Myocyte (in vitro differentiated cells): Measurements from ENCODE around the gene SERPIND1. TPM values are rescaled to one million over a fixed set of nuclear protein-coding genes. Genes with fewer than 3 reads are reported as not detected.

ENCODE experiments used
- DNase-seq: peaks from one replicate; pipeline ENCODE4 v3.0.0-alpha.2; 2012; ENCODE audit warnings: low read depth
- total RNA-seq: library from RNA; depleted of rRNA; stranded (reverse); fragments of >200 nt; gene quantifications from 2 replicates; pipeline ENCODE4 v1.2.3, GENCODE V29; 2014

The SERPIND1 gene
- total RNA-seq, 1 donor from 2014 or later = not detected

DNA sequence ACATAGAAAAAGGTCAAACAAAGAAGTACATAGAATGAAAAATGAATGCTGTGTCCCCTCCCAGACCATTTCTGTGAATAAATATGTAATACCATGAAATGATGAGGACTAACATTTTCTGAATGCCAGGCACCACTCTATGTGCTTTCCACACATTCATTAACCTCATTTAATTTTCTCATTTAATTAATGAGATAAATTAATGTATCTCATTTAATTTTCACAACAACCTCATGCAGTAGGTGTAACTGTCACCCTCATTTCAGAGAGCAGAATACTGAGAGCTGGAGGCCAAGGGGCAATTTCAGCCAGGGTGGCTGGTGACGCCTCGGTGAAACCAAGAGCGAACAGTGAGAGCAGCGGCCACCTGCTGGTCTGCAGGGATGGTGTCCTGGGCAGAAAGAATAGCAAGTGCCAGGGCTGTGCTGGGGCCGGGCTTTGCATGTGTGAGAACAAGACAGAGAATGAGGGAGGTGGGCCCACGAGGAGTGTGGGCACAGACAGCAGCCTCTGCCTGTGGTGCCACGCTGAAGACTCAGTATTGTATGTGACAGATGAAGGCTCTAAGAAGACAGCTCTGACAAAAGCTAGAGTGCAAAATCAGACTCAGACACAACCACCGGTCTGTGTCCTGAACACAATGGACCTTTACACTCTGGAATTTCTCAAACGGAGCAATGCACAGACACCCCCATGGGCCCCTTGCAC lies 1.8 kb upstream of the SERPIND1 start:
- DNase-seq = no peak

DNA sequence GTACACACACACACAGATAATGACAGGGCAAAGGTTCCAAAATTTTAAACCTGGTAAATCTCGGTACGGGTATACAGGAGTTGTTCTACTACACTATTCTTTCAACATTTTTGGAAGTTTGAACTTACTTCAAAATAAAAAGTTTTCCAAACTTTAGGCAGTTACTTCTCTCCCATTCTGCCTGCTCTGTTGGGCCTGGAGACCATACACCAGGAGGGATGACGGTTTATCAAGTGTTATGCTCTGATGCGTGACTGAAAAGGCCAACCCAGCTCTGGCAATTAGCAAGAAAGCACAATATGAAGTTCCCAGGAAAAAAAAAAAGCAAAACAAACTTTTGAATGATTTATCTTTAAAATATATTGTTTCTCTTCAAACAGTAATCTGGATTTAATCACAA lies 969 bp downstream of the SERPIND1 start:
- no peak for DNase-seq

DNA sequence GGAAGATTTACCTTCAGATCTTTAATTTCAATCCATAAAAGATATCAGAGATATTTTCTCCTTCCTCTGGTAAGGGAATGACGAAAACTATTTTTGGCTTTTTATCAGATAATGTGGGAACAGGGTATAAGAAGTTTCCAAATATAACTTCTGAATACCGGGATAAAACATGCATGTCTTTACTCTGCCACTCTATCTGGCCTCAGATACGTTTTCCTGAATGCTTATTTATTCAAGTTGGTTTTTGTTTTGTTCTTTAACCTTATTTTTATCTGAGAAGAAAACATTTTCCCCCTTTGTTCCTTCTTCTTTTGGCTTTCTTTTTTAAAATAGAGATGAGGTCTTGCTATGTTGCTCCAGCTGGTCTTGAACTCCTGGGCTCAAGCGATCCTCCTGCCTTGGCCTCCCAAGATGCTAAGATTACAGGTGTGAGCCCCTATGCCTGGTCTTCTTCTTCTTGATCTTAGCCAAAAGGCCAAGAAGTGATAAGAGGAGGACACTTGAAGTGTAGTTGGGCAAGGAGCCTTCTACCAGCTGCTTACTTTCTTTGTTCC lies 1.5 kb downstream of the SERPIND1 start:
- DNase-seq = no peak

DNA sequence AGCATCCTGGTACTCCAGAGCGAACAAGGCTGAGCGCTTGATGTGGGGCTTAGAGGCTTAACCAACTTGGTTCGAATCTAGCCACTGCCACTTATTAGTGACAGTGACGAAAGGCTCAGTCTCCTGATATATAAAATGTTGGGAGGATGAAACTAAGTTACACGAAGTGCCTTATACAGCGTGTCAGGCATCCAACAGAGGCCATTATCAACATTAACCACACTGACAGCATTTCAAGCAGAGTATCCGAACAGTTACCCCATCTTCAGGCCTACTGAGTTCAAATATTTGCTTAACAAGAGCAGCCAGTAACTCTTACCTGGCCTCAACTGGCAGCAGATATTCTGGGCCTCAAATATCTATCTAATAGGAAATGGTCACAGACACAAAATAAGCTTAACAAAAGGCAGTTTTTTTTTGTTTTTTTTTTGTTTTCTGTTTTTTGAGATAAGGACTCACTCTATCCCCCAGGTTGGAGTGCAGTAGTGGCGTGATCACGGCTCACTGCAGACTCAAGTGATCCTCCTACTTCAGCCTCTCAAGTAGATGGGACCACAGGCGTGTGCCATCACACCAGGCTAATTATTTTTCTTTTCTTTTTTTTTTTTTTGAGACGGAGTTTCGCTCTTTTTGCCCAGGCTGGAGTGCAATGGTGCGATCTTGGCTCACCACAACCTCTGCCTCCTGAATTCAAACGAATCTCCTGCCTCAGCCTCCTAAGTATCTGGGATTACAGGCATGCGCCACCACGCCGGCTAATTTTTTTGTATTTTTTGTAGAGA lies 2.9 kb downstream of the SERPIND1 start:
- DNase-seq = no peak

DNA sequence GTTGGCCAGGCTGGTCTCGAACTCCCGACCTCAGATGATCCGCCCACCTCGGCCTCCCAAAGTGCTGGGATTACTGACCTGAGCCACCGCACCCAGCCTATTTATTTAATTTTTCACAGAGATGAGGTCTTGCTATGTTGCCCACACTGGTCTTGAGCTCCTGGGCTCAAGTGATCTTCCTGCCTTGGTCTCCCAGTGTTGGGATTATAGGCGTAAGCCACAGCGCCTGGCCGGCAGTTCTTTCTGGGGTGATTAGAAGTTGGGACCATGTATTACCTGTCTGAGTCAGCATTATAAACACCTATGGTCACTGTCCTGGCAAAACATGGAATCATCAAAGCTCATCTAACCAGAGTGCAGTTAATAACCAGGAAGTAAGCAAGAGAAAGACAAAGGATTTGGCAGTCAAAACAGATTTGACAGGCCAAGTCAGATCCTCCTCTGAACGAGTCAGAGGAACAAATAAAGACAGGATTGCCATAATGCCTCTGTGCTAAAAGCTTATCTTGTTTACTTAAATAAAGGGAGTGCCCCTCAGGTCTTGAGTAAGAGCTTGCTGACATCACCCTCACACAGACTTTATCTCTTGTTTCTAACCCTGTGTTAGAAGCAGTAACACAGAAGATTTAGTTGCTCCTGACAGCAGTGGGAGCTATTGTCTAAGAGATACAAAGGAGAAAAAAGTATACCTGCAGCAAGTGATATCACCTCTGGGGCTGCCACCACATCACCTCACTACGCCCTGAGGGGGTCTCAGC lies 3.7 kb downstream of the SERPIND1 start:
- peak; percentile 65 for DNase-seq

DNA sequence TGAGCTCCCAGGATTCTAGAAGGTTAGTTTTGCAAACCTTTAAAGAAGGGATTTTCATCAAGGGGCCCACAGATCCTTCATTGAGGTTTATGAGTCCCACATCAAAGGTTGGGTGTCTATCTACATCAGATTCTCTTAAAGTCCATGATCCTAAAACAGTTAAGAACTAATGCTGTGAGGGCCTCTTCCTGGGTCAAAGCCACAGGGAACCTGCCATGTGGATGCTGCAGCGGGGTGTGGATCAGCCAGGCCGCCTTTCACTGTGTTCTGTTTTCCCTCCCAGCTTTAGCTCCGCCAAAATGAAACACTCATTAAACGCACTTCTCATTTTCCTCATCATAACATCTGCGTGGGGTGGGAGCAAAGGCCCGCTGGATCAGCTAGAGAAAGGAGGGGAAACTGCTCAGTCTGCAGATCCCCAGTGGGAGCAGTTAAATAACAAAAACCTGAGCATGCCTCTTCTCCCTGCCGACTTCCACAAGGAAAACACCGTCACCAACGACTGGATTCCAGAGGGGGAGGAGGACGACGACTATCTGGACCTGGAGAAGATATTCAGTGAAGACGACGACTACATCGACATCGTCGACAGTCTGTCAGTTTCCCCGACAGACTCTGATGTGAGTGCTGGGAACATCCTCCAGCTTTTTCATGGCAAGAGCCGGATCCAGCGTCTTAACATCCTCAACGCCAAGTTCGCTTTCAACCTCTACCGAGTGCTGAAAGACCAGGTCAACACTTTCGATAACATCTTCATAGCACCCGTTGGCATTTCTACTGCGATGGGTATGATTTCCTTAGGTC lies 5.3 kb downstream of the SERPIND1 start:
- no peak for DNase-seq

DNA sequence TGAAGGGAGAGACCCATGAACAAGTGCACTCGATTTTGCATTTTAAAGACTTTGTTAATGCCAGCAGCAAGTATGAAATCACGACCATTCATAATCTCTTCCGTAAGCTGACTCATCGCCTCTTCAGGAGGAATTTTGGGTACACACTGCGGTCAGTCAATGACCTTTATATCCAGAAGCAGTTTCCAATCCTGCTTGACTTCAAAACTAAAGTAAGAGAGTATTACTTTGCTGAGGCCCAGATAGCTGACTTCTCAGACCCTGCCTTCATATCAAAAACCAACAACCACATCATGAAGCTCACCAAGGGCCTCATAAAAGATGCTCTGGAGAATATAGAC lies 5.9 kb downstream of the SERPIND1 start:
- DNase-seq = no peak

DNA sequence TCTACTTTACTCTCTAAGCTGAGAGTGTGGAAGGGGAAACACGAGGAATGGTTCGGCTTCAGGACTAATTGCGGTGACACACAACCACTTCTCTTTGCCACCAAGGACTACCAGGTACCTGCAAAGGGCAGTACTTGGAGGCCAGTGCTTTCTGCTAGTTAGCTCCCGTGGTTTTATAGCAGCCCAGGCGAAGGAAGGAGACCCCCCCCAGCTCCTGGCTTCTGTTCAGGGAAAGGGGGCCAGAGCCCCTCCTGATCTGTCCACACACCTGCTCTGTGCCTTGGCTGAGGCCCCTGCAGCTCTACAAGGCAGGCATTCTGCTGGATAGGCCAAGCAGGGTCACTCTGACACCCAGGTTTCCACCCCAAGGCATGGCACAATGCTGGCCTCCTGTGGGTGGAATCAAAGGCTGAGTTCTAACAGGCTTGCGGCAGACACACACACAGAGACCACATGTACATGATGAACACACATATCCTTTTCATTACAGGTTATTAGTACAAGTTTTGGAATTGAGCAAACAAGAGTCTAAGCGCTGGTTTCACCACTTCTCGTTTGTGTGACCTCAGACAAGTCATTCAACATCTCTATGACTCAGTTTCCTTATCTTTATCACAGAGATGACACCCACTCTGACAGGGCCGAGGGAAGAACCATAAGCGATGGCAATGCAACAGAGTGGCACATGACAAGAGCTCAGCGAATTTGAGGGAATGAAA lies 7.5 kb downstream of the SERPIND1 start:
- DNase-seq = no peak

DNA sequence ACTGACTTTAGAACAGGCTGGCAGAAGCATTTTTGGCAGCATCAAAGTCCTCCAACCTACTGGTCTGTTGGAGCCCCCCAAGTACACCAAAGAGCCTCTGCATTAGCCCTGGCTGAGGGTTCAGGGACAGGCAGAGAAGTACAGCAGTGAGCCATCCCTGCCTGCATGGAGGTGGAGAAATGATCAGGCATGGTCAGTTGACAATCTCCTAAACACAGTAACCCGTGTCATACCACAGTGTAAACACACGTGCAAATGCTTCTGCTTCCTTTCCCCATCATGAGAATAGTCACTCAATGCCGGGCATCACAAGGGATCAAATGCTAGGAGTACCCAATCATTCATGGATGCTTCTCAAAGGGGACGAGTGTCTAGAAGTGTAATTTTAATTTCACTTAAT lies 8.2 kb downstream of the SERPIND1 start:
- DNase-seq = no peak

DNA sequence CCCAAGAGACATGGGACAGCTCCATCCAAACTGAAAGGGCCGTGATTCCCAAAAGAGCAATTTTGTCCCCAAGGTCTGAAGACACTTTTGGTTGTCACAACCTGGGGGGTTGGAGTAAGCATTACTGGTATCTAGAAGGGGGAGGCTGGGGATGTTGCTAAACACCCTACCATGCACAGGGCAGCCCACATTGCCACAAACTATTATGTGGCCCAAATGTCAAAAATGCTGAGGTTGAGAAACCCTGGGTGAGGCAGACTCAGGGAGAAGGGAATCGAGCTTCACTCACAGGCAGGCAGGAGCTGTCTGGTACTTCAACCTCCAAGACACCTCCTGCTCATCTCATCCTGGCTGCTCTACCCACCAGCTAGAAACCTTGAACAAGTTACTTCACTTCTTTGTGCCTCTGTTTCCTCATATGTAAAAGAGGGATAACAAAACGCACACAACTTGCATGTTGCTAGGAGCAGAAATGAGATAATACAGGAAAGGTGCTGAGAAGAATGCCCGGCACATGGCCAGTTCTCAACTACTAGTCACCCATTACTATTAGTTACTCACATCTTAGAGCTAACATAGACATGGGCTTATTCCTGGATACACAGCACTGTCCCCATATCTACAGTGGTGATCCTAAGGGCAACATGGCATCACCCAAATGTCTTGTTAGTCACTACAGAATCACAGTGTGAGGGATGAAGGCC lies 8.8 kb downstream of the SERPIND1 start:
- no peak for DNase-seq

DNA sequence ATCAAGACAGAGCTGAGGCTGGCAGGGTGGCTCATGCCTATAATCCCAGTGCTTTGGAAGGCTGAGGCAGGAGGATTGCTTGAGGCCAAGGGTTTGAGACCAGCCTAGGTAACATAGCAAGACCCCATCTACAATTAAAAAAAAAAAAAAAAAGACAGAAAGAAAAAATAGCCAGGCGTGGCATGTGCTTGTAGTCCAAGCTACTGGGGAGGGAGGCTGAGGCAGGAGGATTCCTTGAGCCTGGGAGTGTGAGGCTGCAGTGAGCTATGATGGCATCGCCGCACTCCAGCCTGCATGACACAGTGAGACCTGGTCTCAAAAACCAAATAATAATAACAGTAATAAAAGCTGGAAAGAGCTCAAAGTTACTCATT lies 9.4 kb downstream of the SERPIND1 start:
- DNase-seq = no peak

DNA sequence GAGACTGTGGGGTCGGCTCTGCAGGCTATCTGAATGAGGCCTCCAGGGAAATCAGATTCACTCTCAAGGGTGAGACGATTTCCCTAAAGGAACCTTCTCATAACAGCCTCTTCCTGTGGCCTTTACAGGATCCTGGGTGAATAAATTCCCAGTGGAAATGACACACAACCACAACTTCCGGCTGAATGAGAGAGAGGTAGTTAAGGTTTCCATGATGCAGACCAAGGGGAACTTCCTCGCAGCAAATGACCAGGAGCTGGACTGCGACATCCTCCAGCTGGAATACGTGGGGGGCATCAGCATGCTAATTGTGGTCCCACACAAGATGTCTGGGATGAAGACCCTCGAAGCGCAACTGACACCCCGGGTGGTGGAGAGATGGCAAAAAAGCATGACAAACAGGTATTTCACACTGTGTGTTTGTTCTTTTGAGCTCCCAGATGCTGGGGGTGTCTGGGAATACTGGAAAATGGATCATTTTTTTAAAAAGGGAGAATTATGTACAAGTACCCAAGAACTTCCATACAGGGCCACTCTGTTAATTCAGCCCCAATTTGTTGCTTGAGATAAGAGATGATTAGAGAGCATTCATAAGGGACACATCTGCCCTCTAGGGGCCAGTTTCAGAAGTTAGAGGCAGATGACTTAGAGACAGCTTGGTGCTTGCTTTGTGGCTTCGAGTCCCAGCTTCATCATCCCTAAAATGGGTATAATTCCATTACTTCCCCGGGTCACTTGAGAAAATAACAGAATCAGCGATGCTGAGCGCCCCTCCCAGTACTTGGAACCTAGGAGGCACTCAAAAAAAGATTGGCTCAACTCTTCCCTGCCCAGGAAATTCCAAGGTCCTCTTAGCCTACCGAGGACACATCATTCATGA lies 10.2 kb downstream of the SERPIND1 start:
- peak; percentile 78 for DNase-seq

DNA sequence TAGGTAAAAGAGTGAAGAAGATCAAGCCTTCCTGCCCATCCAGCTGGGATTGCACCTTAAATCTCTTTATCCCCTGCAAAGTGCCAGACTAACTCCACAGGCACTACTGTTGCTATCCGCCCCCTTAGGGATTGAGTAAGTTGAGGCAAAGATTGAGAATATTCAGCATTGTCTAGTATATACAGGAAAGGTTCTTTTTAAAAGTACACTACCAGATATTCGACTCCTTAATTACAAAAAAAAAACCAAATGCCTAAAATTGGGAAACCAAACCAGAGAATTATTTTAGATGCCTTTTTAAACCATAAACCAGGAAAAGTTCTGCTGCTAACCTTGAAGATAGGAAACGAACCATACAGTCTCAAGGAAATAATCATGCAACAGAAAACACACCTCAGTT lies 11.5 kb downstream of the SERPIND1 start:
- DNase-seq = no peak

DNA sequence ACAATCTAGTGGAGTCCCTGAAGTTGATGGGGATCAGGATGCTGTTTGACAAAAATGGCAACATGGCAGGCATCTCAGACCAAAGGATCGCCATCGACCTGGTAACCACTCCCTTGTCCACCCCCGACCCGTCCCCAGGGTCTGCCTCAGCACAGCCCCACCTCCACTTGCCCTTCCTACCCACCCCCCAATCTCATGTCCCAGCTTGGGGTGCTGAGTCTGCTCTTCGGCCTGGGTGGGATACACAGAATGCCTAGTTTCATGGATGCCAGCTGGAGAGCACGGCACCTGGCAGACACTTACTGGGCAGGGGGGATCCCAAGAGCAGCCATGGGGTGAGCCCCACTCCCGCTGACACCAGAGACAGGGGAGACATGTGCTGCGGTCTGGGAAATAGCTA lies 12.1 kb downstream of the SERPIND1 start:
- DNase-seq = no peak

DNA sequence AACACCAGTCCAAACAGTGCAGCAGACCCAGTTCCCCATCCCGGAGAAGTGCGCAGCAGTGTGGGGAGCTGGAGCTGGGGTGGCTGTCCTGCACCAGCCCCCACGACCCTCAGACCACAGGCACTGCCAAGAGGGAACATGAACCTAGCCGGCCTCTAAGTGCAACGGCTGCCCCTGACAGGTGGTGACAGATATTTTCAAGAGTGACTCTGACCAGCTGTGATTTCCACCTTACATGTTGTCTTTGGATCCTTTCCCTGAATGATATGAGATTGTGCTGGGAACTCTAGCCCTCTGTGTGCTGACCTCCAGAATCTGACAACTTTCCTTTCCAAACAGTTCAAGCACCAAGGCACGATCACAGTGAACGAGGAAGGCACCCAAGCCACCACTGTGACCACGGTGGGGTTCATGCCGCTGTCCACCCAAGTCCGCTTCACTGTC lies 12.6 kb downstream of the SERPIND1 start:
- DNase-seq = peak; percentile 70

DNA sequence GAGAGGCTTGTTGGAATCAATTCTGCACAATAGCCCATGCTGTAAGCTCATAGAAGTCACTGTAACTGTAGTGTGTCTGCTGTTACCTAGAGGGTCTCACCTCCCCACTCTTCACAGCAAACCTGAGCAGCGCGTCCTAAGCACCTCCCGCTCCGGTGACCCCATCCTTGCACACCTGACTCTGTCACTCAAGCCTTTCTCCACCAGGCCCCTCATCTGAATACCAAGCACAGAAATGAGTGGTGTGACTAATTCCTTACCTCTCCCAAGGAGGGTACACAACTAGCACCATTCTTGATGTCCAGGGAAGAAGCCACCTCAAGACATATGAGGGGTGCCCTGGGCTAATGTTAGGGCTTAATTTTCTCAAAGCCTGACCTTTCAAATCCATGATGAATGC lies 13.3 kb downstream of the SERPIND1 start:
- peak; percentile 20 for DNase-seq

DNA sequence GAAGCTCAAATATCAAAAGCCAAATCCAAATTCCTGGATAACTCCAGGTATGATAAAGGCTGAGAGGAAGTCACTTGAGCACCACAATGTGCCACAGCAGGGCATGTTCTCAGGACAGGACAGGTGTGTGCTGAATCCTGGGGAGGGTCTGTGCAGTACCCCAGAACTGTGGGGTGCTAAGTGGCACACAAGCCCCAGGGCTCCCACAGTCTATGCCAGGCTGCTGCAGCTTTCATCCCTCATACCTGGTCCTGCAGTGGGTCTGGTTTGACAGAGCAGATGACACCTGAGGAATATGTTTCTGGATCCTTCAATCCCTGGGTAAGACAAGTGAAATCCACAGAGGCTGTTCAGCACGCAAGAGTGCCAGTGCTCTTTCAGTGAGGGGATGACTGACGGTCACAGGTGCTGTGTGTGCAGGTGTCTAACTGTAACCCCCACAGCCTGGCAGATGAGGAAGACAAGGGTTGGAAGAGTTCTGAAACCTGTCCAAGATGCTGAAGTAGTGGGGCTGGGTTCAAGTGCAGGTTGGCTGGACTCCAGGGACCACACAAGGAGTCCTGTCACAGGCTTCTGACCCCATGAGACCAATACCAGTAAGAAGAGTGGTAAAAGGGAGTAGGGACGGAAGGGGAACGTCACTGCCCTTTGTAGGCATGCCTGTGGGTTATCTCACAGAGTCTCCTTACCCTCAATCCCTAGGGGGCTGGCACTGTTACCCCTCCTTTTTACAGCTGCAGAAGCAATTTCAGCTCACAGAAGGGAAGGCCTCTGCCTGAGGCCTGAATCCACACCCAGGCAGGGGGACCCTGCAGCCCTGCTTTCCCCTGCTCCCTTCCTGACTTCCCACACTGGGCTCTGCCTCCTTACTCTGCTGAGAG lies 14.1 kb downstream of the SERPIND1 start:
- peak; percentile 83 for DNase-seq
